Measurements from ENCODE around the gene CORO2A.
A peak's percentile ranks its signal among the peaks of the same experiment; 100 is the strongest.
"Not testable (repeated sequence)": the region's sequence is repeated elsewhere in the genome, so short reads cannot be mapped to it uniquely, and the experiment has no call there.

Gene CORO2A

DNA sequence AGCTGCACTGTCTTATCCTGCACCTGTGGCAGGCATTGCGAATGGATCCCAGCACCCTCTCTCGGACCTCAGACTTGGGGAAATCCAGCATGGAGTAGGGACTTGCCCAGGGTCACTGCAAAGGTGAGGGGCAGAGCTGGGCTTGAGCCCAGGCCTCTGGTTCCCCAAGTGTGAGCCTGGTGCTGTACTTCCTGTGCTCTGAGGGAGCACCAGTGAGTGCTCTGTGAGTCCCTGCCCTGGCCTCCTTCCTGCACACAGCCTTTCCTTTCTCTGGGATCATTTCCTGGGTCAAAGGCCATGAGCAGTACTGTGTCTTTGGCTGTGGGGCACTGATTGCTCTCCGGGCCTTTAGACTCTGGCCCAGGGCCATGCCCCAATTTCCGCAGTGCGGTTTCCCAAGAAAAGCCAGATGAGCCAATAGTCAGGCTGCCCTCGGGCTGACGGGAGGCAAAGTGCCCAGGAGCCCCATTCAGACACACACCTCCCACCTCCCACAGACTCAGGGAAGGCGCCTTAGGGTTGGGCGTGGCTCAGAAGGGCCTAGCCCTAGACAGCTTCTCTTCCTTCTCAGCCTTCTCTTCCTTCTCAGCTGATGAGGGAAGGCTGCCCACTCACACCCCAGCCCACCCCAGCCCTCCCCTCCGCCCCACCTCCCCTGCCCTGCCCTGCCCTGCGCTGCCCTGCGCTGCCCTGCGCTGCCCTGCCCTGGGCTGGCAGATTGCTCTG is 50.1 kb downstream of the CORO2A start:
- DNase-seq (ENCODE audit: low read depth, low spot score), result no peak

GRCh38 chr9:98140503-98140902 is 51.9 kb downstream of the CORO2A start:
- DNase-seq (ENCODE audit: low read depth, low spot score), result no peak

GRCh38 chr9:98136489-98136888 is 55.9 kb downstream of the CORO2A start:
- DNase-seq (ENCODE audit: low read depth, low spot score), result no peak

DNA sequence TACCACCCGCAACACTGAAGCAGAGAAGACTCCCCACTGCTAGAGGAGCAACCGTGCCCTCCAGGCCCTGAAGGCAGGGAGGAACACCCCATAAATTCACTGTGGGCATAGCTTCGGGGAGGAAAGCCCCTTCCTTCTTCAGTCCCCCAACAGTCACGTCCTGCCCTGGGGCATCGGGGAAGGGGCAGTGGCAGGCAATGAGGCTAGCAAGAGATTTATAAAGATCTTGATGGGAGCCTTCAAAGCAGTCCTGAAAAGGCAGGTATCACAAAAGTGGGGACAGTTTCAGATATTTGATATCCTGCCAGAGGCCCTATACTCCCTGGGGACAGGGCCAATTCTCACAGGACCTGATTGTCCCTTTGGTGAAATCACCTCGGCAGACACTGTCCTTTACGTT is 56.5 kb downstream of the CORO2A start:
- DNase-seq (ENCODE audit: low read depth, low spot score), result no peak

DNA sequence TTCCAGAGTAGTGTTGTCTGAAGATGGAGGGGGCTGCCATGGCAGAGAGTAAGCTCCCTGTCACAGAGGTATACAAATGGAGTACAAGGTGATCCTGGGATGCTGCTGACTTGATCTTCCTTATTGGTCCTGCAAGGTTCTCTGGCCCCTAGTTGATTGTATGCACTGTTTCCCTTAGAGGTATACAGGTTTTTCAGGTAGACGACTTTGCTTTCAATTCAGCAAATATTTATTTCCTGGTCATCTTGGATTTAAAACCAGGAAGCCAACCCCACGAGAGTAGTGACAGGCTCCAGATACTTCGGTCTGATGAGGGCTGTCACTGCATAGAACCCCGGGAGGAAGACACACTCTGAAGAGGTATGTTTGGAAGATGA is 56.9 kb downstream of the CORO2A start:
- no peak for DNase-seq (ENCODE audit: low read depth, low spot score)

GRCh38 chr9:98134702-98135557 is 57.5 kb downstream of the CORO2A start:
- no peak for DNase-seq (ENCODE audit: low read depth, low spot score)

DNA sequence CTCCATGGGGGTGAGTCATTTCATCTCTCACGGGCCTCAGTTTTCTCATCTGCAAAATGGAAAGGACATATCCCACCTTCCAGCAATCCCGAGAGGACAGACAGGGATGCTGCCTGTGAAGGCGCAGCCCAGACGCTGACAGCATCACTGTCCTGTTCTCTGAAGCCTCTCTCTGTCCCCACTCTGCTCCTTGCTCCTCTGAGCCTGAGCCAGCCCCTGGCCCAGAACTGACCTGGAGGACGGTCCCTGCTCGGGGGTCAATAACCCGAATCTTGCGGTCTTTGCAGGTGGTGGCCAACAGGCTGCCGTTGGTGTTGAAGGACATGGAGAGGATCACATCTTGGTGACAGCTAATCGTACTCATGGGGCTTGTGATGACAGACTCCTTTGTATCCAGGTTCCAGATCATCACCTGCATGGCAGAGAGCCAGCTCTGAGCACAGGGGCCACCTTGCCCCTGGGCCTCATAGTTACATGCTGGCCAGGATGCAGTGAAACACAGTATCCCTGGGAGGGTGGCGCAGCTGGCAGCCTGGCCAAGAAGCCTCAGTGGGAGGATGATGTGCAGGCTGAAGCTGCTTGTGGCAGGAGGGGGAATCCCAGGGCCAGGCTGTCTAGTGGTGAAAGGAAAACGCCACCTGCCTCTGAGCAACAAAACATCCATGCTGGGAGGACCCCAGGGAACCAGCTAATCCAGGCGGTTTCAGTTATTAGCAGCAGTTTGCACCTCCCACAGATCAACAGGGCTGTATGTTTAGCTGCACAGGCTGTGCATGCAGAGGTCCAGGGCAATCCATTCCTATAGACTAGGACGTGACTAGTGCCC is 59.4 kb downstream of the CORO2A start:
- DNase-seq (ENCODE audit: low read depth, low spot score), result peak; percentile 15

- no peak for DNase-seq (ENCODE audit: low read depth, low spot score)
Measured at GRCh38 chr9:98132158-98132557, 60.3 kb downstream of the CORO2A start.

GRCh38 chr9:98130576-98131228 is 61.7 kb downstream of the CORO2A start:
- DNase-seq (ENCODE audit: low read depth, low spot score), result no peak

DNA sequence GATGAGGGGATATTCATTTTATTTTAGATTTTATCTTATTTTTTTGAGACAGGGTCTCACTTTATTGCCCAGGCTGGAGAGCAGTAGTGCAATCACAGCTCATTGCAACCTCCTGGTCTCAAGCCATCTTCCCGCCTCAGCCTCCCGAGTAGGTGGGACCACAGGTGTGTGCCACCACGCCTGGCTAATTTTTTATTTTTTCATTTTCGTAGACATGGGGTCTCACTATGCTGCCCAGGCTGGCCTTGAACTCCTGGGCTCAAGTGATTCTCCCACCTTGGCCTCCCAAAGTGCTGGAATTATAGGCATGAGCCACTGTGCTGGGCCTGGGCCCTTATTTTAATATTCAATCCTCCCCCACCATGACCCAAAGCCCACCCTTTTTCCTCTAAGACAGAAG is 62.4 kb downstream of the CORO2A start:
- DNase-seq (ENCODE audit: low read depth, low spot score), result not testable (repeated sequence)

GRCh38 chr9:98129451-98129881 is 63.0 kb downstream of the CORO2A start:
- no peak for DNase-seq (ENCODE audit: low read depth, low spot score)

GRCh38 chr9:98128316-98128715 is 64.1 kb downstream of the CORO2A start:
- no peak for DNase-seq (ENCODE audit: low read depth, low spot score)

DNA sequence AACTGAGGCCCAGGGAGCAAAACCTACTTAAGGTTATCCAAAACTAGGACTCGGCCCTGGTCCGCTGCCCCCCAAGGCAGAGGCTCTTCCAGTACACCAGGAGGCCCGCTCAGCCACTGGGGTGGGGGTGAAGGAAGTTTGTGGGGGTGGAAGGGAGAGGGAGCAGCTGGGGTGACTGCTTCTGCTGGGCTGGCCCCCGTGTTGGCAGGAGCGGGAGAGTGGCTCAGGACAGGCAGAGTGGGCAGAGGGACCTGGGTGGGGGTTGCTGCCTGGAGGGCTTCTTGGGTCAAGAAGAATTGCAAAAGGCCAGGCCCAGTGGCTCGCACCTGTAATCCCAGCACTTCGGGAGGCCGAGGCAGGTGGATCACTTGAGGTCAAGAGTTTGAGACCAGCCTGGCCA is 65.2 kb downstream of the CORO2A start:
- DNase-seq (ENCODE audit: low read depth, low spot score), result no peak

DNA sequence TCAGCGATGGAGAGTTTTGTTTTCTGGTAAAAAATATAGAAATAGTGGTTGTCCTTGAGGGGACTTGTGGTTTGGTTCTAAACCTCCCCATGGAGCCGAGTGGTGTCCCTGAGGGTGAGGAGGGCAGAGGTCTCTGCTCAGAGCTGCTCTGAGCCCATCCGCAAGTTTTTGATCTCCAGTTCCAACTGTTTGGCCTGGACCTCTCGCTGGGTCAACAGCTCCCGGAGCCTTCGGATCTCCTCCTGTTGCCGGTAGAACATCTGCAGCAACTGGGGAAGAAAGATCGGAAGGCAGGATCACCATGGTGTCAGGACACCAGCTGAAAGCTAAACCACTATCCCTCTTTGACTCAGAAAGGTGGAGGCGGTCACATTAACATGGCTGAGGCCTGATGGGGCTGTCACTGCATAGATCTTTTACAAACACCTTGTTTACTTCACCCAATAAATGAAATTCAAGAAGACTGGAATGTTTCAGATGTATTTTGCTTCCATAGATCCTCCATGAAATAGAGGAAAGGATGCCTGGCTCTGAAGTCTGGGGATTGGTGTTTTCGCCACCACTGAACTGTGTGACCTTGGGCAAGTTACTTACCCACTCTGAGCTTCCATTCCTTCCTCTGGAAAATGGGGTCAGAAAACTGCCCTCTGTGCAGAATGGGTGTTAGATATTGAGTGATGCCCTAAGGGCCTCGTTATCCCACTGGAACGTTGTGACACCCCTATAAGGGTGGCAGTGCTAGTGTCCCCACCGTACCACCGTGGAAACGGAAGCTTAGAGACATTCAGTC is 67.6 kb downstream of the CORO2A start:
- no peak for DNase-seq (ENCODE audit: low read depth, low spot score)

- DNase-seq (ENCODE audit: low read depth, low spot score), result not testable (repeated sequence)
Measured at GRCh38 chr9:98124091-98124490, 68.3 kb downstream of the CORO2A start.

DNA sequence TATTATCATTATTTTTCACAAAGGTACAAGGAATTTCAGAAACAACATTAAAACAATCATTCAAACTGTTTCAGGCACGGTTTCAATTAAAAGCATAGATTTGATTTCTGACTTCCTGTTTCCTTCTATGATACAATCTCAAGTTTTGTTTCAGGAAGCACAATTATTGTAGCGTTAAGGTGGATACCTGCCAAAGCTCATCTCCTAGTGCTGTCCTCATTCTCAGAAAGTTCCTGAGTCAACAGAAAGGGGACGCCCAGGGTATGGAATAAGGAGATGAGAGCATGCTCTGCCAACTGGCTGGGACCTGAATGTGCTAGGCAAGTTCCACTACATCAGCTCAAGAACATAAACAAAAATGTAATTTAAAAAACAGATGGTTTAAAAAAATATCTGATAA is 71.4 kb downstream of the CORO2A start:
- DNase-seq (ENCODE audit: low read depth, low spot score), result no peak

DNA sequence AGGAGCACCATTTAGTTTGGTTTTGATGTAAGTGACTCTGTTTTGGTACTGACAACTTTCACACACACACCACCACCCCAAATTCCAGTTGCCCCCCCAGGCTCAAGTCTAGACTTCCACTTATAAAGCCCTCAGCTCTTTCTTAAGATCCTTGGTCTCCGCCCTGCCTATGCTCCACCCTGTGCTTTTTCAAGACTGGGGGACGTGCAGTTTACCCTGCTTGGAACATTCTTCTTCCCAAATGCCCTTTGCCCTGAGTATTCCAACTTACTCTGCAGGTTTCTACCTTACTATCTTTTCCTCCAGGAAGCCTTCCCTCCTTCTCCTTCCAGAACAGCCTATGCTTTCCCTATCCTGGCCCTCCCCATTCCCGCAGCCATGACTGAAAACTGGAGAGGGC is 72.0 kb downstream of the CORO2A start:
- DNase-seq (ENCODE audit: low read depth, low spot score), result no peak

DNA sequence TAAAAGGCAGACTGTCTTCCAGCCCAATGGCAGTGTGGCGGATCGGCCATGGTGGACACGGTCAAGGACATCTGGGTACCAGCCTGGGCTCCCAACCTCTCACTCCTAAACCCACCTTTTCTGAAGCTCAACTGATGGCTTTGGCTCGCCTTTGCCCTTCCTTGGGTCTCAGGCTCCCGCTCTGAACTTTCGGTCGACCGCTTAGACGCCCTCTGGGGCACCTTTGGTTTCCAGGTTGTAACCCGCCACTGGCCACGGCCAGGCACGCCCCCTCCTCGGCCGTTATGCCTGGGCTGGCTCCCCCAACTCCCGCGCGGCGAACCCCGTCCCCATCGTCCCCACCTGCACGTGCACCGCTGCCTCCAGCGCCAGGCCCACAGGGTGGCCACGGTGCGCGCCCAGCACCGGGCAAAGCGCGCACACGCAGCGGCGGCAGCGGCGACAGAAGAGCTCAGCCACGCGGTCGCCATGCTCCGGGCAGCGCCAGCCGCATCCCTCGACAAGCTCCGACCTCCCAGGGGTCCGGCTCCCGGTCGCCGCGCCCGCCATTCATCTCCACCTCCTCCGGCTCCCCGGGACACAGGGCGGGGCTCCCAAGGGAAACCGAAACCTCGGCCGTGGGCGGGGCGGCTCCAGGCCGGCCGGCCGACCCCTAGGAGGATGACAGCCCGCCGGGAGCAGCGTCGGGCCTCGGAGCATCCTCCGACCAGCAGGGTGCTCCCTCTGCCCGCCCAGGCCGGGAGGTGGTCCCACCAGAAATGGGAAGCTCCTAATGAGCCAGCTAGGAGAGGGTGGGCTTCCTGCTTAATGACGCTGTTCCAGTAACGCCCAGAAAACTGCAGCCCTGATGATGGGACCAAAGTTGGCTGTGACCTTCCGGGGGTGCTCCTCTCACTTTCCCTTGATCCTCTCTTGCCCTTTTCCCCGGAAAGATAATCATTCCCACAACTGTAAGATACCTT is 73.5 kb downstream of the CORO2A start, which contains the start of gene TRIM14:
Gene TRIM14 (minus strand): TSS at position 583 of the 962 bp plus-strand sequence. CDS start 34 bp downstream, at position 549.
- no peak for DNase-seq (ENCODE audit: low read depth, low spot score)

- no peak for DNase-seq (ENCODE audit: low read depth, low spot score)
Measured at GRCh38 chr9:98117984-98118639, 74.3 kb downstream of the CORO2A start.

All from brain pericyte (primary cell).